Activated CD8-positive, alpha-beta memory T cell treated with anti-CD3 and anti-CD28 coated beads, Interleukin-2, amount 50 U/mL, for 48 hours (primary cell): ENCODE measurements around the gene DENND1A.
"Not testable (repeated sequence)": the region's sequence is repeated elsewhere in the genome, so short reads cannot be mapped to it uniquely, and the experiment has no call there.

Source experiments
- DNase-seq: peaks from one replicate; pipeline ENCODE4 v3.0.0-alpha.2; 2020

Gene DENND1A

GRCh38 chr9:123645762-123646161 lies 284.2 kb downstream of the DENND1A start:
- DNase-seq: no peak

GRCh38 chr9:123645126-123645525 lies 284.8 kb downstream of the DENND1A start:
- no peak for DNase-seq

GRCh38 chr9:123643518-123643917 lies 286.4 kb downstream of the DENND1A start:
- no peak for DNase-seq

- DNase-seq: no peak
These were observed 287.3 kb downstream of the DENND1A start for GRCh38 chr9:123642291-123643278.

- no peak for DNase-seq
These were observed 289.1 kb downstream of the DENND1A start for GRCh38 chr9:123640792-123641222.

GRCh38 chr9:123639743-123640142 lies 290.2 kb downstream of the DENND1A start:
- no peak for DNase-seq

- DNase-seq: no peak
These were observed 291.8 kb downstream of the DENND1A start for GRCh38 chr9:123637945-123638634.

GRCh38 chr9:123637606-123637944 lies 292.4 kb downstream of the DENND1A start:
- no peak for DNase-seq

GRCh38 chr9:123636805-123637204 lies 293.1 kb downstream of the DENND1A start:
- DNase-seq: not testable (repeated sequence)

GRCh38 chr9:123631862-123632261 lies 298.1 kb downstream of the DENND1A start:
- DNase-seq: no peak

GRCh38 chr9:123630233-123630632 lies 299.7 kb downstream of the DENND1A start:
- DNase-seq: no peak

GRCh38 chr9:123629531-123629930 lies 300.4 kb downstream of the DENND1A start:
- no peak for DNase-seq

GRCh38 chr9:123622711-123623241 lies 307.1 kb downstream of the DENND1A start:
- no peak for DNase-seq

GRCh38 chr9:123620239-123620638 lies 309.7 kb downstream of the DENND1A start:
- DNase-seq: no peak

- DNase-seq: no peak
These were observed 311.8 kb downstream of the DENND1A start for GRCh38 chr9:123617952-123618678.

- no peak for DNase-seq
These were observed 312.6 kb downstream of the DENND1A start for GRCh38 chr9:123617286-123617685.

GRCh38 chr9:123616707-123617106 lies 313.2 kb downstream of the DENND1A start:
- DNase-seq: no peak

- DNase-seq: no peak
These were observed 314.5 kb downstream of the DENND1A start for GRCh38 chr9:123615381-123615780.

- DNase-seq: no peak
These were observed 315.3 kb downstream of the DENND1A start for GRCh38 chr9:123614306-123615263.

GRCh38 chr9:123611226-123611625 lies 318.7 kb downstream of the DENND1A start:
- DNase-seq: no peak

GRCh38 chr9:123609844-123610243 lies 320.1 kb downstream of the DENND1A start:
- no peak for DNase-seq

- DNase-seq: no peak
These were observed 321.8 kb downstream of the DENND1A start for GRCh38 chr9:123608104-123608503.
